NT2/D1 (cell line): ENCODE measurements around the gene CCZ1.
"Not testable (repeated sequence)": the region's sequence is repeated elsewhere in the genome, so short reads cannot be mapped to it uniquely, and the experiment has no call there.

Experiments used
- SUZ12 ChIP-seq: IDR thresholded peaks from 2 replicates; pipeline ENCODE4 v1.6.1; 2011; ENCODE audit not compliant: insufficient read length, insufficient read depth; ENCODE audit errors: extremely low read depth
- YY1 ChIP-seq: IDR thresholded peaks from 2 replicates; pipeline ENCODE4 v1.6.1; 2011; ENCODE audit not compliant: insufficient read length, insufficient read depth
- ZNF274 ChIP-seq: IDR thresholded peaks from 2 replicates; pipeline ENCODE4 v1.6.1; 2011; ENCODE audit warnings: mild to moderate bottlenecking, low read depth, low read length

GRCh38 chr7:5897369-5897919, 1.1 kb upstream of the CCZ1 start:
- TF ChIP-seq YY1, SUZ12, ZNF274: not testable (repeated sequence)
